ENCODE results near the gene HYI. TPM values are rescaled to one million over a fixed set of nuclear protein-coding genes. Genes with fewer than 3 reads are reported as not detected.

Gene HYI
- total RNA-seq, 1 donor from 2014 or later = 25.8 TPM

- Histone ChIP-seq H3K36me3 (peaks cover 4 to 79% of the 10 kb centered on the region in 2 donors), H3K27ac (no peak overlapping the region), H3K9me3 (no peaks in the 10 kb centered on the region), H3K27me3 (no peaks in the 10 kb centered on the region), H3K4me3 (no peak overlapping the region), H3K4me1 (no peaks in the 10 kb centered on the region)
- TF ChIP-seq POLR2A (IDR thresholded peaks at IDR 0.05) (no peak), POLR2AphosphoS5 (IDR thresholded peaks at IDR 0.05; ENCODE audit: insufficient read depth in 1 of 2, low read depth in 1 of 2) (no peak), CTCF (IDR thresholded peaks at IDR 0.05) (no peak)
- intact Hi-C loops (cut with DNase I) = no loop called here
- no peak for DNase-seq (ENCODE audit: extremely low spot score in 2 of 2)
Measured at GRCh38 chr1:43443197-43443946, 10.4 kb downstream of the HYI start.

- peak in 1 of 2 donors; percentile 77 for DNase-seq (ENCODE audit: extremely low spot score in 2 of 2)
- no peaks in the 10 kb centered on the region for H3K27me3 ChIP-seq
- intact Hi-C loops (cut with DNase I) = no loop called here
- H3K27ac ChIP-seq = no peak overlapping the region
- no peak overlapping the region for H3K4me3 ChIP-seq
- H3K36me3 ChIP-seq = peaks cover 4 to 73% of the 10 kb centered on the region in 2 donors
- TF ChIP-seq POLR2AphosphoS5 (IDR thresholded peaks at IDR 0.05; ENCODE audit: insufficient read depth in 1 of 2, low read depth in 1 of 2) (no peak), POLR2A (IDR thresholded peaks at IDR 0.05) (no peak), CTCF (IDR thresholded peaks at IDR 0.05) (no peak)
- no peaks in the 10 kb centered on the region for H3K9me3 ChIP-seq
- no peaks in the 10 kb centered on the region for H3K4me1 ChIP-seq
Measured at GRCh38 chr1:43442756-43443155, 11.0 kb downstream of the HYI start.

- intact Hi-C loops (cut with DNase I) = no loop called here
- H3K36me3 ChIP-seq = peaks cover 4 to 71% of the 10 kb centered on the region in 2 donors
- no peaks in the 10 kb centered on the region for H3K27me3 ChIP-seq
- no peaks in the 10 kb centered on the region for H3K9me3 ChIP-seq
- TF ChIP-seq POLR2AphosphoS5 (IDR thresholded peaks at IDR 0.05; ENCODE audit: insufficient read depth in 1 of 2, low read depth in 1 of 2) = no peak
- TF ChIP-seq POLR2A (IDR thresholded peaks at IDR 0.05) = no peak
- no peak for TF ChIP-seq CTCF (IDR thresholded peaks at IDR 0.05)
- H3K4me1 ChIP-seq = no peaks in the 10 kb centered on the region
- H3K4me3 ChIP-seq = no peak overlapping the region
- DNase-seq (ENCODE audit: extremely low spot score in 2 of 2) = peak in 1 of 2 donors; percentile 78
- H3K27ac ChIP-seq = no peak overlapping the region
Measured at GRCh38 chr1:43441894-43442637, 11.7 kb downstream of the HYI start.

GRCh38 chr1:43441166-43441893 lies 12.4 kb downstream of the HYI start:
- Histone ChIP-seq H3K9me3 (no peaks in the 10 kb centered on the region), H3K27me3 (no peaks in the 10 kb centered on the region), H3K4me3 (no peak overlapping the region), H3K4me1 (no peaks in the 10 kb centered on the region), H3K36me3 (peaks cover 4 to 64% of the 10 kb centered on the region in 2 donors), H3K27ac (no peak overlapping the region)
- peak in 1 of 2 donors; percentile 70 for DNase-seq (ENCODE audit: extremely low spot score in 2 of 2)
- intact Hi-C loops (cut with DNase I) = no loop called here
- TF ChIP-seq CTCF (IDR thresholded peaks at IDR 0.05) (no peak), POLR2AphosphoS5 (IDR thresholded peaks at IDR 0.05; ENCODE audit: insufficient read depth in 1 of 2, low read depth in 1 of 2) (no peak), POLR2A (IDR thresholded peaks at IDR 0.05) (no peak)

Data from vagina (tissue), 2 donors.